IMR-90 (cell line): ENCODE measurements around the gene CFAP97D2. TPM values are rescaled to one million over a fixed set of nuclear protein-coding genes. Genes with fewer than 3 reads are reported as not detected.

ENCODE experiments used
- ATAC-seq: fragments of 200-7000 bp; cut with Tn5 transposase; 2 replicates; pipeline ENCODE4 v1.9.1; 2020; ENCODE audit warnings: low read depth, mild to moderate bottlenecking, moderate library complexity
- BruUV-seq: library from RNA; stranded (reverse); fragments of 400-500 nt; replicated peaks from 2 replicates; lab custom pipeline; 2021; lab: Mats Ljungman, UMichigan
- CTCF ChIA-PET: fragments of 300-600 bp; formaldehyde crosslinking; extraction: SDS; loops from one replicate; lab custom pipeline; 2021; ENCODE audit warnings: antibody characterized with exemption; lab: Yijun Ruan, JAX
- POLR2A ChIA-PET: fragments of 300-600 bp; sonication (Branson Sonifier 250); formaldehyde crosslinking; loops from one replicate; lab custom pipeline; 2022; ENCODE audit warnings: antibody characterized with exemption; ENCODE audit not compliant: unreplicated experiment; lab: Charles Lee
- DNase-seq: peaks from one replicate; pipeline ENCODE4 v3.0.0; 2013
- H2AFZ ChIP-seq: replicated peaks from 2 replicates; pipeline ENCODE3; 2013; ENCODE audit warnings: low read length, mild to moderate bottlenecking; ENCODE audit not compliant: poor library complexity
- H2AK5ac ChIP-seq: 2 replicates; pipeline ENCODE4 v1.6.1; 2013; ENCODE audit warnings: low read depth, low read length, inconsistent platforms
- H2AK9ac ChIP-seq: replicated peaks from 2 replicates; pipeline ENCODE3; 2013; ENCODE audit warnings: mild to moderate bottlenecking, low read depth, low read length, moderate library complexity; ENCODE audit not compliant: poor library complexity
- H2BK120ac ChIP-seq: 2 replicates; pipeline ENCODE4 v1.6.1; 2013; ENCODE audit warnings: low read depth, low read length, inconsistent platforms
- H2BK15ac ChIP-seq: 3 replicates; pipeline ENCODE4 v1.6.1; 2013; ENCODE audit warnings: low read depth, low read length, inconsistent platforms
- H2BK20ac ChIP-seq: 2 replicates; pipeline ENCODE4 v1.6.1; 2013; ENCODE audit warnings: low read depth, mild to moderate bottlenecking, inconsistent platforms, low read length, moderate library complexity
- H2BK5ac ChIP-seq: 2 replicates; pipeline ENCODE4 v1.6.1; 2013; ENCODE audit warnings: mild to moderate bottlenecking, low read depth, low read length, inconsistent platforms; ENCODE audit not compliant: poor library complexity, severe bottlenecking
- H3K14ac ChIP-seq: replicated peaks from 2 replicates; pipeline ENCODE4 v1.6.1; 2013; ENCODE audit warnings: low read depth, low read length, inconsistent platforms
- H3K18ac ChIP-seq: 2 replicates; pipeline ENCODE4 v1.6.1; 2013; ENCODE audit warnings: low read depth, low read length, control low read depth
- H3K23ac ChIP-seq: 2 replicates; pipeline ENCODE4 v1.6.1; 2013; ENCODE audit warnings: low read depth, low read length, inconsistent platforms
- H3K27ac ChIP-seq: 2 replicates; pipeline ENCODE4 v1.5.1; 2013; ENCODE audit warnings: mild to moderate bottlenecking, control low read depth, low read length; ENCODE audit not compliant: insufficient read depth
- H3K27me3 ChIP-seq: 2 replicates; pipeline ENCODE4 v1.6.1; 2013; ENCODE audit warnings: low read length; ENCODE audit not compliant: control insufficient read depth, insufficient read depth
- H3K36me3 ChIP-seq: 2 replicates; pipeline ENCODE4 v1.6.1; 2013; ENCODE audit warnings: low read length, mixed read lengths; ENCODE audit not compliant: control insufficient read depth, insufficient read depth
- H3K4ac ChIP-seq: 2 replicates; pipeline ENCODE4 v1.6.1; 2013; ENCODE audit warnings: low read depth, low read length, inconsistent platforms
- H3K4me1 ChIP-seq: 2 replicates; pipeline ENCODE4 v1.6.1; 2013; ENCODE audit warnings: low read length, mixed read lengths; ENCODE audit not compliant: control insufficient read depth, insufficient read depth
- H3K4me2 ChIP-seq: 2 replicates; pipeline ENCODE4 v1.6.1; 2013; ENCODE audit warnings: low read depth, mild to moderate bottlenecking, control low read depth, low read length, moderate library complexity
- H3K4me3 ChIP-seq: 2 replicates; pipeline ENCODE4 v1.5.1; 2013; ENCODE audit warnings: low read depth, mild to moderate bottlenecking, control low read depth, low read length, moderate library complexity; ENCODE audit not compliant: insufficient read depth
- H3K56ac ChIP-seq: 2 replicates; pipeline ENCODE4 v1.6.1; 2013; ENCODE audit warnings: low read length, inconsistent platforms; ENCODE audit not compliant: insufficient read depth; ENCODE audit errors: extremely low read depth
- H3K79me1 ChIP-seq, 2 experiments: 2 replicates each; pipeline ENCODE4 v1.6.1; 2013; ENCODE audit warnings: low read length in 2 of 2, inconsistent platforms in 1 of 2, low read depth in 1 of 2
- H3K9ac ChIP-seq: 2 replicates; pipeline ENCODE4 v1.6.1; 2013; ENCODE audit warnings: low read depth, low read length, control low read depth
- H3K9me1 ChIP-seq: 2 replicates; pipeline ENCODE4 v1.6.1; 2013; ENCODE audit warnings: low read length, inconsistent platforms; ENCODE audit not compliant: insufficient read depth
- H3K9me3 ChIP-seq: 2 replicates; pipeline ENCODE4 v1.6.1; 2013; ENCODE audit warnings: low read length; ENCODE audit not compliant: control insufficient read depth, insufficient read depth
- H4K20me1 ChIP-seq: 2 replicates; pipeline ENCODE4 v1.6.1; 2013; ENCODE audit warnings: low read length, inconsistent platforms; ENCODE audit not compliant: insufficient read depth
- H4K5ac ChIP-seq: 2 replicates; pipeline ENCODE4 v1.6.1; 2013; ENCODE audit warnings: mild to moderate bottlenecking, low read depth, low read length, control low read depth
- H4K8ac ChIP-seq, 2 experiments: 2 replicates each; pipeline ENCODE4 v1.6.1; 2013; ENCODE audit warnings: low read depth in 2 of 2, low read length in 2 of 2, control low read depth in 1 of 2, inconsistent platforms in 1 of 2
- H4K91ac ChIP-seq: 2 replicates; pipeline ENCODE4 v1.6.1; 2013; ENCODE audit warnings: low read depth, low read length, inconsistent platforms; ENCODE audit not compliant: insufficient read depth
- BHLHE40 ChIP-seq: fragments of 150-350 bp; IDR thresholded peaks from 2 replicates; pipeline ENCODE4 v1.6.1; 2016; ENCODE audit warnings: mild to moderate bottlenecking, low read depth, low read length
- CEBPB ChIP-seq: IDR thresholded peaks from 2 replicates; pipeline ENCODE4 v1.6.1; 2012; ENCODE audit warnings: low read depth, low read length, improper control_type of control experiment
- CHD1 ChIP-seq: IDR thresholded peaks from 2 replicates; pipeline ENCODE4 v1.6.1; 2012; ENCODE audit warnings: low read depth, low read length, improper control_type of control experiment
- CTCF ChIP-seq: conservative IDR thresholded peaks from 2 replicates; pipeline ENCODE4 v1.5.1; 2012; ENCODE audit warnings: mild to moderate bottlenecking, low read depth, low read length, improper control_type of control experiment
- ELK1 ChIP-seq: fragments of 150-350 bp; IDR thresholded peaks from 2 replicates; pipeline ENCODE4 v1.6.1; 2016; ENCODE audit warnings: low read depth, mild to moderate bottlenecking, low read length, moderate library complexity, borderline replicate concordance
- FOS ChIP-seq: fragments of 150-350 bp; IDR thresholded peaks from 2 replicates; pipeline ENCODE4 v1.6.1; 2016; ENCODE audit warnings: low read depth, low read length
- MAZ ChIP-seq: IDR thresholded peaks from 2 replicates; pipeline ENCODE4 v1.6.1; 2012; ENCODE audit warnings: low read depth, mild to moderate bottlenecking, low read length, improper control_type of control experiment, moderate library complexity, borderline replicate concordance
- MXI1 ChIP-seq: IDR thresholded peaks from 2 replicates; pipeline ENCODE4 v1.6.1; 2012; ENCODE audit warnings: low read depth, mild to moderate bottlenecking, low read length, moderate library complexity, borderline replicate concordance
- NFE2L2 ChIP-seq: fragments of 150-350 bp; IDR thresholded peaks from 2 replicates; pipeline ENCODE4 v1.6.1; 2016; ENCODE audit warnings: low read depth, mild to moderate bottlenecking, low read length
- POLR2A ChIP-seq: IDR thresholded peaks from 2 replicates; pipeline ENCODE4 v1.6.1; 2012; ENCODE audit warnings: mild to moderate bottlenecking, low read depth, low read length
- RAD21 ChIP-seq: IDR thresholded peaks from 2 replicates; pipeline ENCODE4 v1.6.1; 2012; ENCODE audit warnings: low read length, improper control_type of control experiment
- RCOR1 ChIP-seq: IDR thresholded peaks from 2 replicates; pipeline ENCODE4 v1.6.1; 2012; ENCODE audit warnings: mild to moderate bottlenecking, low read length, improper control_type of control experiment; ENCODE audit not compliant: insufficient replicate concordance
- SMC3 ChIP-seq: fragments of 150-350 bp; IDR thresholded peaks from 2 replicates; pipeline ENCODE4 v1.6.1; 2016; ENCODE audit warnings: low read depth, mild to moderate bottlenecking, antibody characterized with exemption, low read length, moderate library complexity
- WGBS, 2 experiments: methylation state at CpG; one replicate each; pipeline versions ENCODE4 v1.1.5 to v1.1.7; 2013; ENCODE audit warnings: missing lambda C conversion rate in 2 of 2; ENCODE audit not compliant: insufficient read length in 1 of 2; ENCODE audit errors: extremely low coverage in 2 of 2; 5-methylcytosine and 5-hydroxymethylcytosine counted together
- dilution Hi-C: fragments of 300-500 bp; cut with HindIII; formaldehyde crosslinking; loops from one replicate; pipeline ENCODE4 v1.14.3; 2018; ENCODE audit warnings: low sequenced_read_pairs; ENCODE audit not compliant: unreplicated experiment
- in situ Hi-C: fragments of 300-500 bp; cut with MboI; formaldehyde crosslinking; loops from 3 replicates; pipeline ENCODE4 v1.14.3; 2019; ENCODE audit warnings: low sequenced_read_pairs, inconsistent platforms, mixed read lengths
- intact Hi-C: fragments of 100-400 bp; cut with micrococcal nuclease; formaldehyde crosslinking; loops from 2 replicates; pipeline ENCODE4 v1.10.0; 2022
- polyA plus RNA-seq, 3 experiments: library from polyadenylated mRNA; depleted of rRNA; stranded (reverse); fragments of >200 nt; gene quantifications; 2 replicates each; pipeline ENCODE4 v1.2.3, GENCODE V29; 2012; ENCODE audit warnings: low replicate concordance in 1 of 3
- total RNA-seq: library from RNA; depleted of rRNA; stranded (reverse); fragments of >200 nt; gene quantifications from 2 replicates; pipeline ENCODE4 v1.2.3, GENCODE V29; 2012

CFAP97D2 gene
- total and polyA plus RNA-seq, 2 of the 4 experiments (the other 2 are of a cell fraction) = not detected

- H4K91ac ChIP-seq = no peak overlapping the region
- no peak overlapping the region for H2BK20ac ChIP-seq
- POLR2A ChIA-PET = no interaction called here
These were observed 17.6 kb downstream of the CFAP97D2 start for GRCh38 chr13:114196629-114197028.

More at GRCh38 chr13:114196629-114197028, 17.6 kb downstream of the CFAP97D2 start:
- 0 out of 2 replicates have a peak, but pooled peaks cover 2% of the 10 kb centered on the region for H3K9me1 ChIP-seq
- H3K4me3 ChIP-seq = no peak overlapping the region
- no peaks in the 10 kb centered on the region for H3K36me3 ChIP-seq
- H2BK5ac ChIP-seq = no peak overlapping the region
- H3K27ac ChIP-seq = no peak overlapping the region
- H3K4me2 ChIP-seq = no peak overlapping the region
- no peaks in the 10 kb centered on the region for H3K79me1 ChIP-seq
- TF ChIP-seq CTCF (no peak), CHD1 (no peak), RAD21 (no peak), NFE2L2 (no peak), RCOR1 (no peak), CEBPB (no peak), SMC3 (no peak), MAZ (no peak), MXI1 (no peak), BHLHE40 (no peak), FOS (no peak), ELK1 (no peak), POLR2A (no peak)
- intact Hi-C loops (no loop called here), in situ Hi-C loops (no loop called here), dilution Hi-C loops (no loop called here)
- H3K9ac ChIP-seq = no peak overlapping the region
- peaks cover 40% of the 10 kb centered on the region for H3K27me3 ChIP-seq
- H3K9me3 ChIP-seq = peaks cover 3% of the 10 kb centered on the region
- WGBS, 2 experiments = 67% methylated on average over 4 of the region's 5 CpGs; no CpG with 5 or more reads in 1 of the 2 experiments
- H2BK15ac ChIP-seq = no peak overlapping the region
- H3K56ac ChIP-seq = no peak overlapping the region
- DNase-seq (no peak), ATAC-seq (no peak)
- no peak overlapping the region for H3K14ac ChIP-seq
- no peak overlapping the region for H3K4ac ChIP-seq
- no TSS peak for BruUV-seq
- no peak overlapping the region for H3K23ac ChIP-seq
- no peak overlapping the region for H2BK120ac ChIP-seq
- H2AFZ ChIP-seq = no peak overlapping the region
- no peaks in the 10 kb centered on the region for H4K20me1 ChIP-seq
- no peak overlapping the region for H3K18ac ChIP-seq
- no peak overlapping the region for H4K8ac ChIP-seq
- CTCF ChIA-PET = interaction anchor here (0.6 kb wide), 1 partner anchor 10 kb away, joined by 3 read pairs; no protein-coding TSS in a partner anchor
- no peaks in the 10 kb centered on the region for H3K4me1 ChIP-seq
- no peak overlapping the region for H2AK5ac ChIP-seq
- H4K5ac ChIP-seq = no peak overlapping the region
- H2AK9ac ChIP-seq = no peak overlapping the region
